Measurements from ENCODE around the gene NLE1. TPM values are rescaled to one million over a fixed set of nuclear protein-coding genes. Genes with fewer than 3 reads are reported as not detected.

The NLE1 gene
- total RNA-seq, 1 donor: 15.6 TPM

GRCh38 chr17:35087731-35088355 lies 54.3 kb downstream of the NLE1 start:
- H3K36me3 ChIP-seq (ENCODE audit: insufficient read depth, low read length): no peaks in the 10 kb centered on the region
- peak overlapping the region; percentile 89 for H2AFZ ChIP-seq (ENCODE audit: low read length)
- no peaks in the 10 kb centered on the region for H3K9me3 ChIP-seq (ENCODE audit: low read depth, low read length)
- H3K4me1 ChIP-seq (ENCODE audit: insufficient read depth, low read length): peaks cover 15% of the 10 kb centered on the region
- peaks cover 56% of the 10 kb centered on the region for H3K79me2 ChIP-seq (ENCODE audit: insufficient read depth, low read length)
- DNase-seq (ENCODE audit: insufficient read length, low spot score, missing footprints): no peak
- no peaks in the 10 kb centered on the region for H3K27me3 ChIP-seq (ENCODE audit: insufficient read depth, low read length)
- peak overlapping the region; percentile 97 for H3K4me3 ChIP-seq (ENCODE audit: insufficient read depth, low read length)
- H3K4me2 ChIP-seq (ENCODE audit: insufficient read depth, low read length): peak overlapping the region; percentile 93
- H3K27ac ChIP-seq (ENCODE audit: low read depth, low read length): peak overlapping the region; percentile 68
- no peaks in the 10 kb centered on the region for H4K20me1 ChIP-seq (ENCODE audit: insufficient read depth, low read length)
- TF ChIP-seq CTCF (IDR thresholded peaks at IDR 0.05; ENCODE audit: extremely low read depth, low read depth, low read length): no peak

DNA sequence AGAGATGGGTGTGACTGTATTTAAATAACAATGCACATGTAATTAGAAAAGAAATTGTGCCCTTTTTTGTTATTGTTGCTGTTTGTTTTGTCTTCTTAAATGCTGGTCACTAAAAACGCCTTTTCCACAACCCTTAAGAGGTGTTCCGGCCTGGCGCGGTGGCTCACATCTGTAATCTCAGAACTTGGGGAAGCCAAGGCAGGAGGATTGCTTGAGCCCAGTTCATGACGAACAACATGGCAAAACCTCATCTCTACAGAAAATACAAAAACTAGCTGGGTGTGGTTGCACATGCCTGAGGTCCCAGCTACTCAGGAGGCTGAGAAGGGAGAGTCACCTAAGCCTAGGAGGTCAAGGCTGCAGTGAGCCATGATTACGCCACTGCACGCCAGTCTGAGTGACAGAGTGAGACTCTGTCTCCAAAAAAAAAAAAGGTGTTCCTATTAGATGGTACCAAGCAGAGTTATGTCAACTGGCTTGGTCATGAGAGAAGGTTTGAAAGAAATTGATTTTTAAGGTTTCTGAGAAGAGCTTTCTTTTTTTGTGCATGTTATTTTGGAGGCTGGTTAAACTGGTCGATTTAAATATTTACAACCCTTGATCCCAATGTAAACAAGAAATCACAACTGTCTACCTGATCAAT lies 55.1 kb downstream of the NLE1 start:
- H3K79me2 ChIP-seq (ENCODE audit: insufficient read depth, low read length): peaks cover 57% of the 10 kb centered on the region
- DNase-seq (ENCODE audit: insufficient read length, low spot score, missing footprints): no peak
- H3K4me3 ChIP-seq (ENCODE audit: insufficient read depth, low read length): no peak overlapping the region
- H2AFZ ChIP-seq (ENCODE audit: low read length): no peak overlapping the region
- no peaks in the 10 kb centered on the region for H3K36me3 ChIP-seq (ENCODE audit: insufficient read depth, low read length)
- peak overlapping the region; percentile 93 for H3K4me2 ChIP-seq (ENCODE audit: insufficient read depth, low read length)
- no peak for TF ChIP-seq CTCF (IDR thresholded peaks at IDR 0.05; ENCODE audit: extremely low read depth, low read depth, low read length)
- H4K20me1 ChIP-seq (ENCODE audit: insufficient read depth, low read length): no peaks in the 10 kb centered on the region
- no peaks in the 10 kb centered on the region for H3K27me3 ChIP-seq (ENCODE audit: insufficient read depth, low read length)
- no peaks in the 10 kb centered on the region for H3K9me3 ChIP-seq (ENCODE audit: low read depth, low read length)
- peak overlapping the region; percentile 25 for H3K27ac ChIP-seq (ENCODE audit: low read depth, low read length)
- peaks cover 23% of the 10 kb centered on the region for H3K4me1 ChIP-seq (ENCODE audit: insufficient read depth, low read length)

GRCh38 chr17:35086164-35086563 lies 55.9 kb downstream of the NLE1 start:
- no peaks in the 10 kb centered on the region for H4K20me1 ChIP-seq (ENCODE audit: insufficient read depth, low read length)
- no peak overlapping the region for H2AFZ ChIP-seq (ENCODE audit: low read length)
- H3K27me3 ChIP-seq (ENCODE audit: insufficient read depth, low read length): no peaks in the 10 kb centered on the region
- no peak overlapping the region for H3K27ac ChIP-seq (ENCODE audit: low read depth, low read length)
- H3K4me3 ChIP-seq (ENCODE audit: insufficient read depth, low read length): no peak overlapping the region
- no peak overlapping the region for H3K4me2 ChIP-seq (ENCODE audit: insufficient read depth, low read length)
- H3K79me2 ChIP-seq (ENCODE audit: insufficient read depth, low read length): peaks cover 62% of the 10 kb centered on the region
- no peak for DNase-seq (ENCODE audit: insufficient read length, low spot score, missing footprints)
- peaks cover 25% of the 10 kb centered on the region for H3K4me1 ChIP-seq (ENCODE audit: insufficient read depth, low read length)
- H3K9me3 ChIP-seq (ENCODE audit: low read depth, low read length): no peaks in the 10 kb centered on the region
- TF ChIP-seq CTCF (IDR thresholded peaks at IDR 0.05; ENCODE audit: extremely low read depth, low read depth, low read length): no peak
- H3K36me3 ChIP-seq (ENCODE audit: insufficient read depth, low read length): no peaks in the 10 kb centered on the region

DNA sequence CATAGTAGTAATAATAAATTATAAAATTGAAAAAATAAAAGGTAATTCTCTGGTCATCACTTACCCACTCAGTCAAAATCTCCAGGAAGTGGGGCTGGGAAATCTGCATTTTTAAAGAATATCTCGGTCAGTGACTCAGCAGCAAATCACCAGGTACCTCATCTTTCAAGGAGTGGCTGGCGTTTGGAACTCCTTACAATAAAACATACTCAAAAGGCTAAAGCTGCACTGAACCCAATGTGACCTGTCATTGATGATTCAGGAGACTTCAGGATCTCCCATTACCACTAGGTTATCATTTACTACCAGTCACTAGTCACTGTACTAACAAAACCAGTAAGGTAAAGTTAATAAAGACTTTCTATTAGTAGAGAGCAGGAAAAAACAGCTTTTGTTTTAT lies 57.1 kb downstream of the NLE1 start:
- H3K4me3 ChIP-seq (ENCODE audit: insufficient read depth, low read length): no peak overlapping the region
- H3K36me3 ChIP-seq (ENCODE audit: insufficient read depth, low read length): no peaks in the 10 kb centered on the region
- peaks cover 25% of the 10 kb centered on the region for H3K4me1 ChIP-seq (ENCODE audit: insufficient read depth, low read length)
- H2AFZ ChIP-seq (ENCODE audit: low read length): no peak overlapping the region
- H3K27ac ChIP-seq (ENCODE audit: low read depth, low read length): no peak overlapping the region
- H3K9me3 ChIP-seq (ENCODE audit: low read depth, low read length): no peaks in the 10 kb centered on the region
- peak overlapping the region; percentile 9 for H3K4me2 ChIP-seq (ENCODE audit: insufficient read depth, low read length)
- peaks cover 74% of the 10 kb centered on the region for H3K79me2 ChIP-seq (ENCODE audit: insufficient read depth, low read length)
- DNase-seq (ENCODE audit: insufficient read length, low spot score, missing footprints): no peak
- H3K27me3 ChIP-seq (ENCODE audit: insufficient read depth, low read length): no peaks in the 10 kb centered on the region
- TF ChIP-seq CTCF (IDR thresholded peaks at IDR 0.05; ENCODE audit: extremely low read depth, low read depth, low read length): no peak
- no peaks in the 10 kb centered on the region for H4K20me1 ChIP-seq (ENCODE audit: insufficient read depth, low read length)
